ENCODE data around the gene MPHOSPH10. TPM values are rescaled to one million over a fixed set of nuclear protein-coding genes. Genes with fewer than 3 reads are reported as not detected.

The MPHOSPH10 gene
- total and polyA plus RNA-seq, 2 of the 4 experiments (the other 2 are of a cell fraction), result 5.4 to 11.2 TPM

GRCh38 chr2:71181316-71181715 lies 50.9 kb downstream of the MPHOSPH10 start:
- H4K8ac ChIP-seq (ENCODE audit: low read depth in 2 of 2, low read length in 2 of 2), result no peak overlapping the region
- no peak overlapping the region for H2BK15ac ChIP-seq (ENCODE audit: low read depth, low read length)
- DNase-seq, result no peak
- intact Hi-C loops (cut with micrococcal nuclease), result no loop called here
- H2AFZ ChIP-seq (replicated peaks; ENCODE audit: low read length, poor library complexity), result no peak overlapping the region
- no peak overlapping the region for H4K5ac ChIP-seq (ENCODE audit: low read depth, low read length)
- H3K56ac ChIP-seq (ENCODE audit: extremely low read depth, insufficient read depth, low read length), result no peak overlapping the region
- in situ Hi-C loops (cut with MboI; ENCODE audit: low sequenced_read_pairs), result no loop called here
- no peak overlapping the region for H3K4ac ChIP-seq (ENCODE audit: low read depth, low read length)
- H3K27ac ChIP-seq (ENCODE audit: insufficient read depth, low read length), result no peak overlapping the region
- no peak overlapping the region for H2BK120ac ChIP-seq (ENCODE audit: low read depth, low read length)
- H3K4me3 ChIP-seq (ENCODE audit: insufficient read depth, low read depth, low read length), result no peak overlapping the region
- no CpG with 5 or more reads among the region's 2 CpGs for WGBS, 2 experiments (ENCODE audit: extremely low coverage in 2 of 2, insufficient read length in 1 of 2)
- H3K4me2 ChIP-seq (ENCODE audit: low read depth, low read length), result no peak overlapping the region
- POLR2A ChIA-PET (ENCODE audit: unreplicated experiment), result no interaction called here
- H4K20me1 ChIP-seq (ENCODE audit: insufficient read depth, low read length), result no peaks in the 10 kb centered on the region
- no peak overlapping the region for H2AK9ac ChIP-seq (replicated peaks; ENCODE audit: low read depth, low read length, poor library complexity)
- no peaks in the 10 kb centered on the region for H3K79me1 ChIP-seq (ENCODE audit: low read depth in 1 of 2, low read length in 2 of 2)
- H3K14ac ChIP-seq (replicated peaks; ENCODE audit: low read depth, low read length), result no peak overlapping the region
- dilution Hi-C loops (cut with HindIII; ENCODE audit: low sequenced_read_pairs, unreplicated experiment), result no loop called here
- CTCF ChIA-PET, result no interaction called here
- H3K23ac ChIP-seq (ENCODE audit: low read depth, low read length), result no peak overlapping the region
- no peaks in the 10 kb centered on the region for H3K9me1 ChIP-seq (ENCODE audit: insufficient read depth, low read length)
- H3K4me1 ChIP-seq (ENCODE audit: control insufficient read depth, insufficient read depth, low read length), result no peaks in the 10 kb centered on the region; the same call in 1 of the 2 replicates
- no peak for ATAC-seq (ENCODE audit: low read depth)
- no peak overlapping the region for H2AK5ac ChIP-seq (ENCODE audit: low read depth, low read length)
- no TSS peak for BruUV-seq (replicated peaks)
- no peak overlapping the region for H3K9ac ChIP-seq (ENCODE audit: low read depth, low read length)
- no peaks in the 10 kb centered on the region for H3K36me3 ChIP-seq (ENCODE audit: control insufficient read depth, insufficient read depth, low read length)
- H2BK20ac ChIP-seq (ENCODE audit: low read depth, low read length), result no peak overlapping the region
- no peak overlapping the region for H3K18ac ChIP-seq (ENCODE audit: low read depth, low read length)
- TF ChIP-seq CTCF (conservative IDR thresholded peaks at IDR 0.05; ENCODE audit: low read depth, low read length), result no peak
- TF ChIP-seq FOS (IDR thresholded peaks at IDR 0.05; ENCODE audit: low read depth, low read length), result no peak
- TF ChIP-seq CEBPB (IDR thresholded peaks at IDR 0.05; ENCODE audit: low read depth, low read length), result no peak
- TF ChIP-seq USF2 (IDR thresholded peaks at IDR 0.05; ENCODE audit: low read depth, low read length), result no peak
- TF ChIP-seq MAZ (IDR thresholded peaks at IDR 0.05; ENCODE audit: borderline replicate concordance, low read depth, low read length), result no peak
- no peak for TF ChIP-seq CHD1 (IDR thresholded peaks at IDR 0.05; ENCODE audit: low read depth, low read length)
- no peak for TF ChIP-seq SMC3 (IDR thresholded peaks at IDR 0.05; ENCODE audit: low read depth, low read length)
- TF ChIP-seq RFX5 (IDR thresholded peaks at IDR 0.05; ENCODE audit: low read depth, low read length), result no peak
- TF ChIP-seq BHLHE40 (IDR thresholded peaks at IDR 0.05; ENCODE audit: low read depth, low read length), result no peak
- no peak for TF ChIP-seq POLR2A (IDR thresholded peaks at IDR 0.05; ENCODE audit: low read depth, low read length)
- TF ChIP-seq RAD21 (IDR thresholded peaks at IDR 0.05; ENCODE audit: low read length), result no peak
- no peak for TF ChIP-seq NFE2L2 (IDR thresholded peaks at IDR 0.05; ENCODE audit: low read depth, low read length)
- TF ChIP-seq MXI1 (IDR thresholded peaks at IDR 0.05; ENCODE audit: borderline replicate concordance, low read depth, low read length), result no peak
- TF ChIP-seq ELK1 (IDR thresholded peaks at IDR 0.05; ENCODE audit: borderline replicate concordance, low read depth, low read length), result no peak
- no peak for TF ChIP-seq RCOR1 (IDR thresholded peaks at IDR 0.05; ENCODE audit: insufficient replicate concordance, low read length)
- TF ChIP-seq MAFK (IDR thresholded peaks at IDR 0.05; ENCODE audit: low read depth, low read length), result no peak
- H2BK5ac ChIP-seq (ENCODE audit: low read depth, low read length, poor library complexity, severe bottlenecking), result no peak overlapping the region
- H3K9me3 ChIP-seq (ENCODE audit: control insufficient read depth, insufficient read depth, low read length), result no peaks in the 10 kb centered on the region
- H3K27me3 ChIP-seq (ENCODE audit: control insufficient read depth, insufficient read depth, low read length), result peaks cover 10% of the 10 kb centered on the region
- no peak overlapping the region for H4K91ac ChIP-seq (ENCODE audit: insufficient read depth, low read depth, low read length)
